ENCODE data around the gene ZFAND2B.

GRCh38 chr2:219252570-219252899 lies 46.0 kb downstream of the ZFAND2B start:
- TF ChIP-seq, protein P1, sequence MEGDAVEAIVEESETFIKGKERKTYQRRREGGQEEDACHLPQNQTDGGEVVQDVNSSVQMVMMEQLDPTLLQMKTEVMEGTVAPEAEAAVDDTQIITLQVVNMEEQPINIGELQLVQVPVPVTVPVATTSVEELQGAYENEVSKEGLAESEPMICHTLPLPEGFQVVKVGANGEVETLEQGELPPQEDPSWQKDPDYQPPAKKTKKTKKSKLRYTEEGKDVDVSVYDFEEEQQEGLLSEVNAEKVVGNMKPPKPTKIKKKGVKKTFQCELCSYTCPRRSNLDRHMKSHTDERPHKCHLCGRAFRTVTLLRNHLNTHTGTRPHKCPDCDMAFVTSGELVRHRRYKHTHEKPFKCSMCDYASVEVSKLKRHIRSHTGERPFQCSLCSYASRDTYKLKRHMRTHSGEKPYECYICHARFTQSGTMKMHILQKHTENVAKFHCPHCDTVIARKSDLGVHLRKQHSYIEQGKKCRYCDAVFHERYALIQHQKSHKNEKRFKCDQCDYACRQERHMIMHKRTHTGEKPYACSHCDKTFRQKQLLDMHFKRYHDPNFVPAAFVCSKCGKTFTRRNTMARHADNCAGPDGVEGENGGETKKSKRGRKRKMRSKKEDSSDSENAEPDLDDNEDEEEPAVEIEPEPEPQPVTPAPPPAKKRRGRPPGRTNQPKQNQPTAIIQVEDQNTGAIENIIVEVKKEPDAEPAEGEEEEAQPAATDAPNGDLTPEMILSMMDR (IDR thresholded peaks at IDR 0.05) = no peak
- TF ChIP-seq POLR2A (IDR thresholded peaks at IDR 0.05) = no peak

Data from esophagus squamous epithelium (tissue), 4 donors.